ENCODE measurements around the gene SLC4A3.
"Not testable (repeated sequence)": the region's sequence is repeated elsewhere in the genome, so short reads cannot be mapped to it uniquely, and the experiment has no call there.

DNA sequence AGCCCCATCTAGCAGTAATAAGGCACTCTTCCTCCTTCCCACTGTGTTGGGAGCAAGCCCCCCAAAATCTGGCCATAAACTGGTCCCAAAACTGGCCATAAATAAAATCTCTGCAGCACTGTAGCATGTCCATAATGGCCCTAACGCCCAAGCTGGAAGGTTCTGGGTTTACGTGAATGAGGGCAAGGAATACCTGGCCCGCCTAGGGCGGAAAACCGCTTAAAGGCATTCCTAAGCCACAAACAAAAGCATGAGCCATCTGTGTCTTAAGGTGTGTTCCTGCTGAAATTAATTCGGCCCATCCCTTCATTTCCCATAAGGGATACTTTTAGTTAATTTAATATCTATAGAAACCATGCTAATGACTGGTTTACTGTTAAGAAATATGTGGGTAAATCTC lies 24.2 kb downstream of the SLC4A3 start:
- TF ChIP-seq CTCF, EP300 (IDR thresholded peaks at IDR 0.05): not testable (repeated sequence)

Measured in gastroesophageal sphincter (tissue), 3 donors.